Measurements from ENCODE around the gene KCNG2.

Gene KCNG2

DNA sequence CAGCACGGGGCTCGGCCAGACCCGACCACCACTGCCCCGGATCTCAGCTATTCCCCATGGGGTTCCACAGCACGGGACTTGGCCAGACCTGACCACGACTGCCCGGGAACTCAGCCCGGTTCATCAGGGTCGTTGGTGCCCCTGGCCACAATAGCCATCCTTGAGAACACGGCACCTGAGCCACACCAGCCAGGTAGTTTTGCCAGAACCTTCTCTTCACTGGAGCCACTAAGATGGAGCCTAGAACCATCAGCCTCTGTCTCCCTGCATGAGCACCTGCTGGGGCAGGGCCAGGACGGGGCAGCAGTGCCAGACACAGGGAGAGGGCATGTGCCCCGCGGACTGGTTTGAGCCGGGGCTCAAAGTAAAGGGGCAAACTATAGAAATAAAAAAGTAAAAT is 11.4 kb upstream of the KCNG2 start:
- no peak for DNase-seq

DNA sequence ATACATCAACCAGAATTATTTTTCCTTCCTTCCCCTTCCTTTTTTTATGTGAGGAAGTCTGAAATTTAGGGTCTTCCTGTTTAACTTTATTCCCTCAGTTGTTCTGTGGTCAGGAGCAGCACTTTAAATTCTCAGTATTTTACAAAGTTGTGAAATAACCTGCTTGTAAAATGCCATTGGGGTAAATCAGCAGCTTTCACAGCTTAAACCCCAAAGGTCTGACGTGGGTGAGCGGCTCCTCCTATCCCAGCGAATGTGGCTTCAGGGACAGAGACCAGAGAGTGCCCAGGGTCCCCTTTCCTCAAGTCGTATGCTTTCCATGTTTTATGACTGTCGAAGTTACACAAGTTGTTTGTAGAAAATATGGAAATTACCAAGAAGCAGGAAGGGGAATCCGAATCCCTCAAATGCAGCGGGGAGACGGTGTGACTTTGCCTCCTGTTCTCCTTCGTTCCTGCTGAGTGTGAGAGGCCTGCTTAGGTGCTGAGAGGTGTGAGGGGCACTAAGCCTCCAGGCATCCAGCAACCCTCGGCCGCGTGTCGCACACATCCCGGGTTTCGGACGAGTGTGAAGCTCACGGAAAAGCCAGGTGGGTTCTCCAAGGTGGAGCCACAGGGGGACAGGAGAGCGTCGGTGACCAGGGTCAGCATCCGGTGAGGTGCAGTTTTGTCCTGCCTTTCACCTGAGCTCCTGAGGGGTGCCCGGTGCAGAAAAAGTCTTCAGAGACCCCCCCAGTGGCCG is 10.8 kb upstream of the KCNG2 start:
- DNase-seq: no peak

DNA sequence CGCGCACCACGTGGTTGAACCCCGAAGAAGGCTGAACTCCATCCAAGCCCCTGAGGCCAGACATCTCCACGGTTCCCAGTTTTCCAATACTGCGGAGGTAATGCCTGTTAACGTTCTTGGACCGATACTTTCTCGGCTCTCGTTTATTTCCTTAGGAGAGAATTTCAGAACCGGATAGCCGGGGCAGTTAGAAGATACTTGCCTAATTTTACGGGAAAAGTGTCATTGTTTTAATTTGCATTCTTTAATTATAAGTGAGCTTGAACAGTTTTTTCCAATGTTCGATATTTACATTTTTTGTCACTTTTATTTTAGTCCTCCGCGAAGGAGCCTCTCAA is 10.2 kb upstream of the KCNG2 start:
- no peak for DNase-seq

DNA sequence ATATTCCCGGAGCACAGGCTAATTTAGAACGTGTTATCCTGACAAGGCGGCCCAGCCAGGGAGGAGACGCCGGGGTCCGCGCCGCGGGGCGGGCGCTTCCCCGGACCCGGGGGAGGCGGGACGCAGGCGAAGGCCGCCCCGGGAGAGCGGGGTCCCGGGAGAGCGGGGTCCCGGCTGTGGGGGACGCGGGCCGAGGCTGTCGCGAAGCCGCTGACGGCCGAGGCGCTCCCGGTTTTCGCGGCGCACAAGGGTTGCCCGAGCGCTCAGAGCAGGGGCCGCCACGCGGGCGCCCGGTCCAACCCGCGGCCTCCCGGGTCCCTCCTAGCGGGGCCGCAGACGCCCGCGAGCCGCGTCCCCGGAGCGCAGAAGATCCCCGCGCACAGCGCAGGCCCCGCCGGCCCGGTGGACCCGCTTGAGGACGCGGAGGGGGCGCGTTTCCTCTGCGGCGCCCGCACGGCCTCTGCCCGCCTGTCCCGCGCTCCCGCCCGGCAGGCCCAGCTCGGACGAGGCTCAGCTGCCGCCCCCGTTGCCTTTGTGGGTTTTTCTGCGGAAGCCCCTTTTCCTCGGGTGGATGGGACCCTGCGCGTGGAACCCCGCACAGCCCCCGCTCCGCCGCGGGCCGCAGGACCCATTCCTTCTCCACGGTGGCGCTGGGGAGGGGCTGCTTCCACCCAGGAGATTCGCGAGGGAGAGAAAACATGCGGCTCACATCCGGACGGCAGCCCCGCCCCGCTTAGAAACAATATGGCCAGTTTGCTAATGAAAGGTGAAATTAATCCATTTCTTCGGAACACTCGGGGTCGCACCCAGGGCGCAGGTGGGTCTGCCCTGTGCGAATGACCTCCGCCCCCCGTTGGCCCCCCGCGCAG is 9.6 kb upstream of the KCNG2 start:
- no peak for DNase-seq

DNA sequence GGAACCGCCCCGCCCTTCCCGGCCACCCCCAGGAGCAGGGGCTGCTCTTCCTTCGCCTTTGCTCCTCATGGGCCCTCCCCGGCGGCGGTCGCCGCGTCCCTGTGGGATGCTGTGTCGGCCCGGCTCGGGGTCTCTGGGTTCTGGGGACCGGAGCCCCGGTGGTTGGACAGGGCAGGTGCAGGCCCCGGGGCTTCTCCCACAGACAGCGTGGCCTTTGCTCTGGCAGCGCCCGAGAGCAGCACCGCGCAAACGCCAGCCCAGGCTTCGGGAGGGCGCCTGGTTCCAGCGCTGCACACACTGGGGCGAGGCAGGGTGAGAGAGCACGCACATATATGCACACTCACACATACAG is 9.0 kb upstream of the KCNG2 start:
- DNase-seq: no peak

DNA sequence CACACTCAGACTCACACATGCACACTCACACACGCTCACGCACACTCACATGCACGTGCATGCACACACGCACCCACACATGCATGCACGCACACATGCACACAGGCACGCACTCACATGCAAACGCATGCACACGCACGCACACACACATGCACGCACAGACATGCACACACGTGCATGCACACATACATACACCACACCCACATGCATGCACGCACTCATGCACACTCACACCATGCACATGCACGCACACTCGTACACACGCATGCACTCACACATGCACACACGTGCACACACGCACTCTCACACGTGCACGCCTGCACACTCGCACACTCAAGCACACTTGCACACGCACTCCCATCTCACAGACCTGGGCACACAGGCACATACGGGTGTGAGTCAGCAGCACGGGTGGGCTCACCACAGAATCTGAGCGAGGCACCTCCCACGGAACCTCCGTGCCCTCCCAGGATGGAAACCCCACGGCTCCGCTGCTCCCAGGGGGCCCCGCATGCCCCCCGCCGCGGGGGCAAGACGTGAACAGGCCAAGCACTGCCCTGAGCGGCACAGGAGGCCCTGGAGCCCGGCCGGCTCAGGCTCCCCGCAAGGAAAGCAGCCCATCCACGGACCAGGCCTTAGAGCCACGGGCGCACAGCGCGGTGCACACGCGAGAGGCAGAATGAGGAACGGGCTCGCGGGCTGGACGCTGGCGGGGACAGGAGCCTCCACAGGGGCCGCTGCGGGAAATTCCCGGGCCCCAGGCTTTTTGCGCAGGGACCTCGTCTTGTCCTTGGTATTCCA is 8.4 kb upstream of the KCNG2 start:
- no peak for DNase-seq

DNA sequence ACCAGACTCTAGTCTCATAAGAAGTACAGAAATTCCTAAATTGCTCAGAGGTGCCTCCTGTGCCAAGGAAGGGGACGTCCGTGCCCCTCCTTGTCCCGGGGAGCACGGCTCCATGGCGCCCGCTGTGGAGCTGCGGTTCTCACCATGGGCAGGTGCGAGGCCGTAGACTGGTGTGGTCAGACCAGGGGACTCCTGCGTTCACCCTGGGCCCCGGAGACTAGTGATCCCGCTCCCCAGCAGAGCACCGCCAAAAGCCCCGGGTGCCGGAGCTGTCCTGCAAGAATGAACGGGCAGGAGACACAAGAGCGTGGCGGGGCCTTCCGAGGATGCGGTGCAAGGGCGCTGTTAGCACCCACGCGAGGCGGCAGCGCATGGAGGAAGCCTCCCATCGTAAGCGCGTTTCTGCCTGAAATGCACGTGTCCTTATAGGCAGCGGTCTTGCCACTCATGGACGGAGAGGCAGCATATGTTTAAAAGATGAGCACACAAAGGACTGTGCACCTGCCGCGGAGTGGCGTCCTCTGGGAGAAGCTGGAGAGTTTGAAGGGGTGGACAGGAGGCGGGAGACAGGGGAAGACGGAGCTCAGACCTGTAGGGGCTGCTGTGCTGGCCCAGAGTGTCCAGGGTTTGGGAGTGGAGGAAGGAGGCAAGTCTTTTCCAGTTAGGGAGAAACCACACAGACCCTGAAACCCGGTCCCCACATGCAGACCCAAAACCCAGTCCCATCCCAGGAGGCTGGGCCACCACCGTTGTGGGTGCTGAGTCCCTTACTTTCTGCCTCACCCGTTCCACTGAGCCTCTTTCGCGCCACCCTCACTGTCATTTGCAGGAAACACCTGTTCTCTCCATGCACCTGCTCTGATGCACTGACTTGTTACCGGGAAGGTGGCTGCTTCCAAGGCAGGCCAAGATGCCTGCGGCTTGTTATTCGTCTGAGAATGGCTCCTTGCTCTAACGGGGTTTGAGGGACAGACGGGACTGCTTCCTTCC is 7.5 kb upstream of the KCNG2 start:
- no peak for DNase-seq

DNA sequence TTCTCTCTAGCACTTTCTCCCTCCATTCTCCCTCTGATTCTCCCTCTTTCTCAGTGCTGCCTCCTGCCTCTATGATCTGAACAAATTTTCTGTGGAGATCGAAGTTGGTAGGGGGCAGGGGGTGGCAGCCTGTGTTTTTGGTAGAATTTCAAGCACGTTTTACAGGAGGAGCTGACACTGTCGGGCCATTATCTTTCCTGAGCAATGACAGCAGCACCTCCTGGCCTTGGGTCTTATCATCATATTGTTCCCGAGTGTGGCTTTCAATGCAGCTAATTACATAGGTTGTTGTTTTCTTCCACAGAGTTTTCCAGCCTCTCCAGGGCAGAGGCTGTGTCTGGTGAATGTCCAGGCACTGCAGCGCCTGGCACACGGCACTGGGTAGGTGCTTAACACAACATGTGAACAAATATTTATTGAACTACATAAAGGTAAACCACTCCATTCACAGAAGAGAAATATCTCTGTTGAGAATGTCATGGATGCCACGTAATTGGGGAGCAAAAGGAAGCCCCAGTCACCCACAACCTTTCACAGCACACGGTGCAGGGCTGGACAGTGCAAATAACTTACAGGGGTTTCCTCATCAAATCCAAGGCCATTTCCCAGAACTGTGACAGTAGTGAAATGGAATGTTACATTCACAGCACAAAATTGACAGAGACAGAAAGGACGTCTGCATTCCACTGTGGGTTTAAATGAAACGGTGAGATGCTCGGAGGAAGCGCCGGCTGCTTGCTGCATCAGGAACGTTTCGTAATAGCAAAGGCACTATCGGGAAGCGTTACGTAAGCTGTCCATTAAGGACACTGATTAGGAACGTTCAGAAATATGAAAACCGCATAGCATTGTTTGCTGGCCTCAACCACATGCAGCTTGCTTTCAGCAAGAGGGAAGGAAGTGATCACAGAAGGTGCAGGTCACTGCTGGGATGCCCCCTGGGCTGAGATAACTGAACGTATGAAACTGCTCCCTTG is 6.5 kb upstream of the KCNG2 start:
- DNase-seq: no peak

DNA sequence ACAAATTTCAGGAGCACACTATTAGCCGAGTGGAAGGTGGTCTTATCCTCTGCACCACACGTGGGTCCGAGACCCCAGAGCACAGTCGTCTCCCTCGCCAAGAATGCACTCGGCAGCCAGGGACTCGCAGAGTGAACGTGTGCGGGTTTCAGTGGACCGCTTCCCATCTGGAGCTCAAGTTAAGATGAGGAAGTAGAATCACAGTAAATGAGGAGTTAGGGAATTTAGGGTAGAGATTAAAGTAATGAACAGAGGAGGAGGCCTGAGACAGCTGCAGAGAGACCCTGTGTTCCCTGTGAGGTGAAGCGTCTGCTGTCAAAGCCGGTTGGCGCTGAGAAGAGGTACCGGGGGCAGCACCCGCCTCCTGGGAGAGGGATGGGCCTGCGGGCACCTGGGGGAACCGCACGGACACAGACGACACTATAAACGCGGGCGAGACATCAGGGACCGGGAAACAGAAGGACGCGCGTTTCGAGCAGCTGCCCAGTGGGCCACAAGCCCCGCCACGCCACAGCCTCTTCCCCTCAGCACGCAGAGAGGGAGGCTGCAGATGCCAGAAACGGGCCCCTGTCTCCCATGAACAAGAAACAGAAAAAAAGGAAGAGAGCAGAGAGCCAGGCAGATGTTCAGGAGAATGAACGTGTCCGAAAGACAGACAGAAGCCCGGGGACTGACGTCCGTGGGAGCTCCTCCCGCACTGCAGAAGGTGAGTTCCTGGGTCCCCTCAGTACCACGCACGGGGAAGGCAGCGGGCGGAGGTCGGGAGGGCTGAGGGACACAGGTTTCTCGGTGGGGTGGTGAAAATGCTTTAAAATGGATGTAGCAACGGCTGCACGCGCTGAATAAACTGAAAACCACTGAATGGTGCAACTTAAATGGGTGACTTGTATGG is 5.4 kb upstream of the KCNG2 start:
- no peak for DNase-seq

DNA sequence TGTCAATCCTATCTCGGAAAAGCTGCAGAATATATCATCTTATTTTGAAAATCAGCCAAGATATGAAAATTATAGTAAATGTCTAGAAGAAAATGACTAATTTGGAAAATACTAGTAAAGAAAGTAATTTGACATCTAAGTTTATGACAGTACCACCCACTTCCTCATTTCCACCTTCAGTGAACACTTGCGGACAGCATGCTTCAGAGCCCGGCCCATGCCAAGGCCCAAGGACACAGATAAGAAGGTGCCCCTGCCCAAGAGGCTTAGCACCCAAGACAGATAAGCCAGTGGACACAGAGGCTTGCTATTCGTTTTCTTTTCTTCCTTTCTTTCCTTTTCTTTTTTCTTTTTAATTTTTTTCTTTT is 4.8 kb upstream of the KCNG2 start:
- no peak for DNase-seq

DNA sequence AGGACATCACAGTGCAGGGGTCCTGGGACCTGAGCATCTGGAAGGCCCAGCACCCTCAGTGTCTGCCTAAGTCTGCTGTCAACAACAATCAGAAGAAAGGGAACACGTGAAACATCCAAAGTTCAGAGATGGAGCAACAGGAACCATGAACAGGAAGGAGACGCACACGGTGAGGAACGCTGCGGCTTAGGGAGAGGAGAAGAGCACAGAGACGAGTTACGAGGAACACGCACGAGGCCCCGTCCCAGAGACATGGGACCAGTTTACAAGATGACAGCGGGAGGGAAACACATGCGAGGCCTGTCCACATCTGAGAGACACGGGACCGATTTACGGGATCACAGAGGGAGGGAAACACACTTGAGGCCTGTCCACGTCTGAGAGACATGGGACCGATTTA is 2.9 kb upstream of the KCNG2 start:
- no peak for DNase-seq

DNA sequence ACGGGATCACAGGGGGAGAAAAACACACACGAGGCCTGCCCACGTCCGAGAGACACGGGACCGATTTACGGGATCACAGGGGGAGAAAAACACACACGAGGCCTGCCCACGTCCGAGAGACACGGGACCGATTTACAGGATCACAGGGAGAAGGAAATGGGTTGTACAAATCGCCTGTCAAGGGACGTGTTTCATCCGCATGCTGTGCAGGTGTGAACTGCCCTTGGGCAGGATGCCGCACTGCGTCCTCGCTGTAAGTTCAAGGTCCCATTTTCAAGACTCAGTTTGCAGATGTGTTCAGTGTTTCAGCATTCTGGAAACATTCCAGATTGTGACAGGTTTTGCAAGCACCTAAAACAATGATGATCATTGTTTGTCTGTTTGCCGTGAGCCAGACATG is 2.3 kb upstream of the KCNG2 start:
- no peak for DNase-seq

DNA sequence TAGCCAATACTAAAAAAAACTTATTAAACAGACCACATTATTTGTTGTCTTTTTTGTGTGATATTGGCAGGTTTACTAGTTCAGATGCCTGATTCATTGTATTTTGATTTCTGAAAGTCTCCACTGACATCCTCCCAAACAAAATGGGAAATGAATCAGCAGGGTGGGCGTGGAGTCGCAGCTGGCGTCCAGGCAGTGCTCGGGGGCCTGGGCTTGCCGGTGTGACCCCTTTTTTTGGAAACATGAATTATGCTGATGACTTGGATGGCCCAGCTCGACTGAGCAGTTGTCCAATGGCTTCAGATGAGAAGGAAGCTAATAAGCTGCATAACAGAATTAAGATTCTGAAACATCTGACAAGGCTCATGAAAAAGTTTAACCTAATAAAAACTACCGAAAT is 1.7 kb upstream of the KCNG2 start:
- no peak for DNase-seq

DNA sequence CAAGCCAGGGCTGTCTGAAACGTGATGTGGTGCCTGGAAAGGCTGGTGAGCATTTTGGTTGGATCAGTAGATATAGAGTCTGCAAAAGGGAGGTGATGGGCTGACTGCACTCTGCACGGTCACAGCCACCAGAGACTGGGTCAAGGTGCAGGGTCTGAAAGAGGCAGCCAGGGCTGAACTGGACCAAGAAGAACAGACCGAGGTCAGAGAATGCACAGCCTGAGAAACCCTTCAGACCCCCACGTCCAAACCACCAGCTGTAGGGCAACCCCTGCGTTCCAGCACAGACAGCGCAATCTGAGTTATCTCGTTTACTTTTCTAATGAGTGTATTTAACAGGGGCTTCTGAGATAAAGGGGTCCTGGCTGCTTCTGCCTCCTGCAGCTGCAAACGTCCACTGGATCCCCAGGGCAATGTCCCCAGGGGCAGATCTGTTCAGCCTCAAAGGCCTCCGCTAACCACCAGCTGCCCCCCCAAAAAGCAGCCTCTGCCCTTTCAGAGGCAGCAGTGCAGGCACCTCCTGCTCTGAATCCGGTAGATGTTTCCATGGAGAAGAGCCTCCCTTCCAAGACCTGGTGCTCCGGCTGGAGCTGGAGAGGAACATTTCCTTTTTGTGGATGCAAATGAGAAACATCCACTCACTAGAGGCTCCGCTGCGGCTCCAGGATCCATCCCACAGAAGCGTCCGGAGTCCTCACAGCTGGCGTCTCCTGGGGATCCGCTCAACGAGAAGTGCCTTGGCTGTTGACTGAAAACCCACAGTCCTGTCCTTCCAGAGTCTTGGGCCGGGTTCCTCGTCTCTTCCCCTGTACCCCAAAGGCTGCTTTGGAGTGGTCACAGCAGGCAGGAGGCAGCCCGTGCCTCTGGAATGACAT is 970 bp upstream of the KCNG2 start:
- no peak for DNase-seq

DNA sequence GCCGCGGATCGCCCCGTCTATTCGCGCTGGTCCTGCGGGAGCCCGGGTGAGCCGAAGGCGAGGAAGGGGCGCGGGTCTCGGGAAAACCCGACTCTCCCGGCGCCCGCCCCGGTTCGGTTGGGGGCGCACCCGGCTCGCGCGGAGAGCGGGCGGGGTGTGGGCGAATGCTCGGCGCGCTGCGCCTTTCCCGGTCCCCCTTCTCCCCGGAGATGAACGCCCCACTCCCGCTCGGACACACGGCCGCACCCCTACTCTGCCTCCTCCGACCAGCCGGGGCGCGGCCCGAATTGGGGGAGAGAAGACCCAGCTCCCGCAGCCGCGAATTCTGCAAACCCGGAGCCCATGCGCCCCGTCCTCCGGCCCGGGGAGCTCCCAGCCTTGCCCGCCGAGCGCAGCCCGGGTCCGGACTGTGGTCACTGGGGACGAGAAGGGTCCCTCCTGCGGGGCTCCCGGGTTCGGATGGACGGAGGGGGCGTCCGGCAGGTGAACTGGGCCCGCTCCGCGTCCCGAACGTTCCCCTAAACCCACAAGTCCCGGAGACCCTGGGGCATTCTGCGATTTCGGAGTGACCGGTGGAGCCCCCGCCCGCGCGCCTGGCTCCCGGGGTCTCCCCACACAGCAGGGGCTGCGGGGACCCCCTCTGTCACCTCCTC is 734 bp downstream of the KCNG2 start:
- DNase-seq: no peak

DNA sequence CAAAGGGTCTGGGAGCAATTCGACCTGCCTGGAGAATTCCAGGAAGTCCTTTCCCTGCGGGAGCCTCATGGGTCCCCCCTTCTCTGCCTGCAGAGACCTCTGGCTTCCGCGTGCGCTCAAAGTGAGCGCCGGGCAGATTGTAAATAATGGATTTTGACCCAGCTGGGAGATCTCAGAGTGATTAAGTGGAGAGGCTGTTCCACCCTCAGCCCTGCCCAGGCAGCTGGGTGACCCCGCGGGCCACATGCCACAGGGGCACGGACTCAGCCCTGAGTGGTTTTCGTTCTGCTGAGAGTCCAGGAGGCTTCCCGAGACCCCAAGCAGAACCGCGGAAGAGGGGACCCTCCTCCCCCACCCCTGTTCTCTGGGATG is 1.2 kb downstream of the KCNG2 start:
- DNase-seq: no peak

DNA sequence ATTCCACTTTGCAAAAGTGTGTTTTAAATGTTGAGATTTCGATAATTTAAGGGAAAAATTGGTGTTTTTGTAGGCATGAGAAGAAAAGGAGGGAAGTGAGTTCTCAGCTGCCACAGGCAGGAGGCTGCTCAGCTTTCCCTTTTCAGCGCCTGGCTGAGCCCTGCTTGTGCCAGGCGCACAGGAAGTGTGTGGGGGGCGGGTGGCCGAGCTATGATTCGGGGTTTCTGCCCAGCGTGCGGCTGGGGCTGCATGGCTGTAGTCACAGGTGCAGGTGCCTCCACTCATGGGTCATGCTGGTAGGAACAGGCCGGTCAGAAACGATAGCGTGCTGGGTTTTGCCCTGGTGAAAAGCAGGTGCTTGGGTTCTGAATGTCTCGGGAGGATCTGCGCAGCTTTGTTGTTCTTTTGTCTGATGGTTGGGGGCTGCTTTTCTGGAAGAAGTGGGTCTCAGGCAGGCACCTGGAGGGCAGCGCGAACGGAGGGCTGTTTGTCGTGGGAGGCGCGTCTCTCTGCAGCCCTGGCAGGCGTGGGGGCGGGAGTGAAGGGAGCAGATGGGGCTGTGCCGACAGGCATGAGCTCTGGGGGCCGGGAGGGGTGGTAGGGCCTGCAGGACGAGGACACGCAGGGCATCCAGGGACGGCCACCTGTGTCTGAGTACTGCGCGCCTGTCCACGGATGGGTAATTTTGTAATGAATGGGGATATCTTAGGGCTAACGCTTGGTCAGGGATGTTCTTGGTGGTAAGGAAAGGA is 2.1 kb downstream of the KCNG2 start:
- DNase-seq: no peak
